Measurements from ENCODE around the gene TFAP2A. TPM values are rescaled to one million over a fixed set of nuclear protein-coding genes. Genes with fewer than 3 reads are reported as not detected.

TFAP2A gene
- total and polyA plus RNA-seq, 9 donors: 0.10 to 0.67 (median 0.15) TPM; not detected in 1

- no peak overlapping the region for H3K4me3 ChIP-seq
- intact Hi-C loops (cut with DNase I): no loop called here
- DNase-seq: no peak
Measured at GRCh38 chr6:10421921-10422736, 7.3 kb upstream of the TFAP2A start.

DNA sequence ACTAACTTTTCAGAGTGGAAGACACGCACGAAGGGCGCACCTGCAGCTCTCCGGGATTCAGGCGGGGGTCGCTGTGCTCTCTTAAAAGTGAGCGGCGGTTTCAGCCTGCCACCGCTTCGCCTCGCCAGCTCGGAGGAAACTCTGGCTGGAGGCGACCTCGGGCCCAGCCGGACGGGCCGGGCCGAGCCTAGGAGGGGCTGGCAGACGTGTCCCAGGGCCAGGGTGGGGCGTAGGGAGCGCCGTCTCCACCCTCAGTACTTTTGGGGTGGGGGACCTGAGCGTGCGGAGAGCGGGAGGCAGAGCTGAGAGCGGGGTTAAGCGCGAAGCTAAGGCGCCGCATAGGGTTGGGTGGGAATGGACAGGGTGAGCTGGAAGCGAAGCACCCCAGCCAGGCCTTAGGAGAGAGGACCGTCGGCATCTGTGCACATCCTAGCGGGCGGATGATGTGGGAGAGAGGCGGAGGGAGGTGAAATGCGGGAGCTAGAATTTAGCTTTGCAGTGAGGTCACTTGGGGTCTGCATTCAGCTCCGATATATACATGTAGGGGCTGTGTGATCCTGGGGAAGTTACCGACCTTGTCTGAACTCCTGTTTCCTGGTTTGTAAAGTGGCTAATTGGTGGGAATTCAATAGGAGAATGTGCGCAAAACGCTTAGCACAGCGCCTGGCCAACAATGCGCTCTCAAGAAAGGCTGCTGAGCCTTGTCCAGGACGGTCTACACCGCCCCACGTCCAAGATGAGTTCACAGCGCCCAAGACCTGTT lies 6.5 kb upstream of the TFAP2A start:
- DNase-seq: no peak
- 2 to 7% (median 2%) methylated on average over 47 of the region's 47 CpGs for WGBS, 3 donors
- intact Hi-C loops (cut with DNase I): no loop called here
- H3K36me3 ChIP-seq: no peaks in the 10 kb centered on the region
- peaks cover 0 to 3% of the 10 kb centered on the region in 2 donors for H3K9me3 ChIP-seq
- peaks cover 8% of the 10 kb centered on the region for H3K27me3 ChIP-seq
- TF ChIP-seq, protein P1, sequence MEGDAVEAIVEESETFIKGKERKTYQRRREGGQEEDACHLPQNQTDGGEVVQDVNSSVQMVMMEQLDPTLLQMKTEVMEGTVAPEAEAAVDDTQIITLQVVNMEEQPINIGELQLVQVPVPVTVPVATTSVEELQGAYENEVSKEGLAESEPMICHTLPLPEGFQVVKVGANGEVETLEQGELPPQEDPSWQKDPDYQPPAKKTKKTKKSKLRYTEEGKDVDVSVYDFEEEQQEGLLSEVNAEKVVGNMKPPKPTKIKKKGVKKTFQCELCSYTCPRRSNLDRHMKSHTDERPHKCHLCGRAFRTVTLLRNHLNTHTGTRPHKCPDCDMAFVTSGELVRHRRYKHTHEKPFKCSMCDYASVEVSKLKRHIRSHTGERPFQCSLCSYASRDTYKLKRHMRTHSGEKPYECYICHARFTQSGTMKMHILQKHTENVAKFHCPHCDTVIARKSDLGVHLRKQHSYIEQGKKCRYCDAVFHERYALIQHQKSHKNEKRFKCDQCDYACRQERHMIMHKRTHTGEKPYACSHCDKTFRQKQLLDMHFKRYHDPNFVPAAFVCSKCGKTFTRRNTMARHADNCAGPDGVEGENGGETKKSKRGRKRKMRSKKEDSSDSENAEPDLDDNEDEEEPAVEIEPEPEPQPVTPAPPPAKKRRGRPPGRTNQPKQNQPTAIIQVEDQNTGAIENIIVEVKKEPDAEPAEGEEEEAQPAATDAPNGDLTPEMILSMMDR (IDR thresholded peaks at IDR 0.05): no peak
- TF ChIP-seq EP300 (IDR thresholded peaks at IDR 0.05) (no peak), POLR2A (IDR thresholded peaks at IDR 0.05) (no peak)
- H3K27ac ChIP-seq: no peak overlapping the region
- H3K4me3 ChIP-seq: no peak overlapping the region
- H3K4me1 ChIP-seq (ENCODE audit: insufficient read depth): peaks cover 3% of the 10 kb centered on the region

More at GRCh38 chr6:10421921-10422736, 7.3 kb upstream of the TFAP2A start:
- Histone ChIP-seq H3K27me3 (peaks cover 8% of the 10 kb centered on the region), H3K4me1 (ENCODE audit: insufficient read depth) (peaks cover 3% of the 10 kb centered on the region), H3K27ac (no peak overlapping the region), H3K36me3 (no peaks in the 10 kb centered on the region), H3K9me3 (no peaks in the 10 kb centered on the region)
- 3 to 4% (median 4%) methylated on average over 39 of the region's 39 CpGs for WGBS, 3 donors
- TF ChIP-seq EP300 (IDR thresholded peaks at IDR 0.05): no peak
- TF ChIP-seq, protein P1 (IDR thresholded peaks at IDR 0.05): no peak
- no peak for TF ChIP-seq POLR2A (IDR thresholded peaks at IDR 0.05)

DNA sequence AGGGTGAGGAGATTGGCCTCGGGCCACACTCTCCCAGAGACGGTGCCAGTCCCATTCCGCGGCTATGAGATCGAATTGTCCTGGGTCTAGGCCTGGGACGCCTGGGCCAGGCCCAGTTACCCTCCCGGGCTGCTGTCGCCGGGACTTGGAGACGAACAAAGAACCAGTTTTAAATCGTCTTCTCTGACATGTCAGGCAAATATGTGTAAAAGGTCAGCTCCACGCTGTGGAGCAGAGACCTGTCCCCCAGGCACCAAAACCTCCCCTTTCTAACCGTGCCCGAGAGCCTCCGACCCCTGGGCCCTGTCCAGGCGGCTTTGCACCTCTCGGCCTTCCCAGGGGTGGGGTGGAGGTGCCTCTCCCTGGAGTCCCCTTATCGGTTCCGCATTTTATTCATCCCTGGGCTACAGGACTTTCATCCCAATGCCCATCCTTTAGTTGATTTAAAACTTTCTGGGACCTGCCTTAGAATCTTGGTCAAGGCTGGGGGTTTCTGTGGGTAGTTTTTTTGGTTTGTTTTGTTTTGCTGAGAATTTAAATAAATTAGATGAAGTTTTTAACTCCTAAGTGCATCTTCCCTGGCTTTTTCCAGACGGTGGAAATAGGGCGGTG lies 5.8 kb upstream of the TFAP2A start:
- Histone ChIP-seq H3K36me3 (no peaks in the 10 kb centered on the region), H3K4me3 (no peak overlapping the region), H3K4me1 (ENCODE audit: insufficient read depth) (peaks cover under 1% of the 10 kb centered on the region), H3K27ac (no peak overlapping the region), H3K9me3 (peaks cover 0 to 3% of the 10 kb centered on the region in 2 donors), H3K27me3 (peaks cover 14% of the 10 kb centered on the region)
- no peak for DNase-seq
- TF ChIP-seq, protein P1 (IDR thresholded peaks at IDR 0.05): no peak
- TF ChIP-seq EP300 (IDR thresholded peaks at IDR 0.05): no peak
- TF ChIP-seq POLR2A (IDR thresholded peaks at IDR 0.05): no peak
- 4% methylated on average over 21 of the region's 21 CpGs for WGBS, 3 donors
- intact Hi-C loops (cut with DNase I): no loop called here

DNA sequence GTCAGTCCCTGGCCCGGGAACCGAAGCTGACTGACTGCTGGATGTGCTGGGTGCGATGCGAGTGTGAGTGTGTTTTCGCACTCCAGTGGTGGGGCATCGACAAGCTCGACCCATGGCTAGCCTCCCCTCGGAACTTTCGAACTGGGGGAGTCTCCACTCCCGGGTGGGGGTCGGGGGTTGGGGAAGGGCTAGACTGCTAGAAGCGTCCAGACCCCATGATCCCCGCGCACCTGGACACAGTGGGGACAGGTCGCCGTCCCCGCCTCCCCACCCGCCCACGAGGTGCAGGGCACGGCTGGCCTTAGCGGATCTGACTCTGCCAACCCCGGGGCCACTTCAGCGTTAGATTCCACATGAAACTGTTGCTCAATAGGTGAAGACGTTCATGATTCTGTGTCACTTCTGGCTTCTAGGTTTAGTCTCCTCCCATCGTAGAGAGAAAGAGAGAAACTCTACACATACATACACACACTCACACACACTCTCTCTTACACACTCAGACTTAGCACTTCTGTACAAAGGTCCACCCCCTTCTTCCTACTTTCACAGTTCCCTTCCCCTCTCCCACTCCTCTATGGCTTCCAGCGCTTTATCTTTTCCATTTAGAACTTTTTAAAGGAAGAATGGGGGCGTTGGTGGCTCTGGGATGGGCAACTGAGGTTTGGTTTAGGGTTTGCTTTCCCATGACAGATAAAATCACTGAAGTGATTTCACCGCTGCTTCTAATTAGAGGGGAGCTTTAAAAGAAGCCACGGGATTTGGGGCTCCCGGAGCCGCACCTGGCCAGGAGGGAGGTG lies 5.1 kb upstream of the TFAP2A start:
- H3K27ac ChIP-seq: no peak overlapping the region
- H3K27me3 ChIP-seq: peaks cover 15% of the 10 kb centered on the region
- no peak for TF ChIP-seq POLR2A (IDR thresholded peaks at IDR 0.05)
- TF ChIP-seq, protein P1 (IDR thresholded peaks at IDR 0.05): no peak
- TF ChIP-seq EP300 (IDR thresholded peaks at IDR 0.05): no peak
- no peaks in the 10 kb centered on the region for H3K4me1 ChIP-seq (ENCODE audit: insufficient read depth)
- H3K4me3 ChIP-seq: no peak overlapping the region
- 2 to 5% (median 2%) methylated on average over 30 to 31 of the region's 31 CpGs for WGBS, 3 donors
- intact Hi-C loops (cut with DNase I): no loop called here
- no peak for DNase-seq
- H3K9me3 ChIP-seq: peaks cover 0 to 3% of the 10 kb centered on the region in 2 donors
- no peaks in the 10 kb centered on the region for H3K36me3 ChIP-seq

Data from ovary (tissue), 9 donors.